Kidney epithelial cell (primary cell): ENCODE measurements around the gene UPK3A. TPM values are rescaled to one million over a fixed set of nuclear protein-coding genes. Genes with fewer than 3 reads are reported as not detected.

Experiments used
- DNase-seq: peaks from one replicate; pipeline ENCODE4 v3.0.0-alpha.2; 2010; ENCODE audit warnings: low read depth
- H3K27me3 ChIP-seq: 2 replicates; pipeline ENCODE4 v1.6.0; 2011; ENCODE audit warnings: low read length; ENCODE audit not compliant: control insufficient read depth, insufficient read depth
- H3K36me3 ChIP-seq: 2 replicates; pipeline ENCODE4 v1.5.1; 2011; ENCODE audit warnings: low read length; ENCODE audit not compliant: control insufficient read depth, insufficient read depth
- H3K4me3 ChIP-seq: 2 replicates; pipeline ENCODE4 v1.5.1; 2011; ENCODE audit warnings: low read depth, mild to moderate bottlenecking, control low read depth, low read length
- CTCF ChIP-seq: IDR thresholded peaks from 2 replicates; pipeline ENCODE4 v1.5.1; 2011; ENCODE audit warnings: mild to moderate bottlenecking, moderate library complexity, low read length, control low read depth, inconsistent platforms; ENCODE audit not compliant: insufficient read depth, poor library complexity, severe bottlenecking
- total RNA-seq: library from RNA; depleted of rRNA; stranded (reverse); fragments of >200 nt; gene quantifications from 2 replicates; pipeline ENCODE4 v1.2.3, GENCODE V29; 2015

The UPK3A gene
- total RNA-seq, 1 donor from 2014 or later: not detected

- Histone ChIP-seq H3K36me3 (no peaks in the 10 kb centered on the region), H3K4me3 (no peak overlapping the region), H3K27me3 (peaks cover 22% of the 10 kb centered on the region)
- no peak for DNase-seq
- TF ChIP-seq CTCF: no peak
Measured at GRCh38 chr22:45286854-45287551, 2.3 kb downstream of the UPK3A start.

- no peak for TF ChIP-seq CTCF
- peaks cover 23% of the 10 kb centered on the region for H3K27me3 ChIP-seq
- no peak overlapping the region for H3K4me3 ChIP-seq
- H3K36me3 ChIP-seq: no peaks in the 10 kb centered on the region
- DNase-seq: no peak
Measured at GRCh38 chr22:45290410-45290936, 5.7 kb downstream of the UPK3A start.

- TF ChIP-seq CTCF: no peak
- Histone ChIP-seq H3K27me3 (peaks cover 15% of the 10 kb centered on the region), H3K4me3 (no peak overlapping the region), H3K36me3 (no peaks in the 10 kb centered on the region)
- DNase-seq: no peak
Measured at GRCh38 chr22:45291061-45291930, 6.5 kb downstream of the UPK3A start.

GRCh38 chr22:45291931-45292290, 7.2 kb downstream of the UPK3A start:
- Histone ChIP-seq H3K4me3 (no peak overlapping the region), H3K27me3 (peaks cover 15% of the 10 kb centered on the region), H3K36me3 (no peaks in the 10 kb centered on the region)
- no peak for TF ChIP-seq CTCF
- no peak for DNase-seq

- TF ChIP-seq CTCF: no peak
- H3K36me3 ChIP-seq: no peaks in the 10 kb centered on the region
- no peak for DNase-seq
- H3K4me3 ChIP-seq: no peak overlapping the region
- peaks cover 11% of the 10 kb centered on the region for H3K27me3 ChIP-seq
Measured at GRCh38 chr22:45292731-45293442, 8.1 kb downstream of the UPK3A start.
